GM18858 (cell line): ENCODE measurements around the gene NID1.

Source experiments
- ATAC-seq: cut with Tn5 transposase; IDR thresholded peaks from one replicate; pipeline ENCODE4 v1.9.1; 2021; ENCODE audit not compliant: unreplicated experiment

NID1 gene, protein sequence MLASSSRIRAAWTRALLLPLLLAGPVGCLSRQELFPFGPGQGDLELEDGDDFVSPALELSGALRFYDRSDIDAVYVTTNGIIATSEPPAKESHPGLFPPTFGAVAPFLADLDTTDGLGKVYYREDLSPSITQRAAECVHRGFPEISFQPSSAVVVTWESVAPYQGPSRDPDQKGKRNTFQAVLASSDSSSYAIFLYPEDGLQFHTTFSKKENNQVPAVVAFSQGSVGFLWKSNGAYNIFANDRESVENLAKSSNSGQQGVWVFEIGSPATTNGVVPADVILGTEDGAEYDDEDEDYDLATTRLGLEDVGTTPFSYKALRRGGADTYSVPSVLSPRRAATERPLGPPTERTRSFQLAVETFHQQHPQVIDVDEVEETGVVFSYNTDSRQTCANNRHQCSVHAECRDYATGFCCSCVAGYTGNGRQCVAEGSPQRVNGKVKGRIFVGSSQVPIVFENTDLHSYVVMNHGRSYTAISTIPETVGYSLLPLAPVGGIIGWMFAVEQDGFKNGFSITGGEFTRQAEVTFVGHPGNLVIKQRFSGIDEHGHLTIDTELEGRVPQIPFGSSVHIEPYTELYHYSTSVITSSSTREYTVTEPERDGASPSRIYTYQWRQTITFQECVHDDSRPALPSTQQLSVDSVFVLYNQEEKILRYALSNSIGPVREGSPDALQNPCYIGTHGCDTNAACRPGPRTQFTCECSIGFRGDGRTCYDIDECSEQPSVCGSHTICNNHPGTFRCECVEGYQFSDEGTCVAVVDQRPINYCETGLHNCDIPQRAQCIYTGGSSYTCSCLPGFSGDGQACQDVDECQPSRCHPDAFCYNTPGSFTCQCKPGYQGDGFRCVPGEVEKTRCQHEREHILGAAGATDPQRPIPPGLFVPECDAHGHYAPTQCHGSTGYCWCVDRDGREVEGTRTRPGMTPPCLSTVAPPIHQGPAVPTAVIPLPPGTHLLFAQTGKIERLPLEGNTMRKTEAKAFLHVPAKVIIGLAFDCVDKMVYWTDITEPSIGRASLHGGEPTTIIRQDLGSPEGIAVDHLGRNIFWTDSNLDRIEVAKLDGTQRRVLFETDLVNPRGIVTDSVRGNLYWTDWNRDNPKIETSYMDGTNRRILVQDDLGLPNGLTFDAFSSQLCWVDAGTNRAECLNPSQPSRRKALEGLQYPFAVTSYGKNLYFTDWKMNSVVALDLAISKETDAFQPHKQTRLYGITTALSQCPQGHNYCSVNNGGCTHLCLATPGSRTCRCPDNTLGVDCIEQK

GRCh38 chr1:236064674-236065508, at the start of gene NID1:
TSS of gene NID1 (minus strand) at chr1:236065090. CDS start at chr1:236065079, 11 bp downstream.
- ATAC-seq: no peak

DNA sequence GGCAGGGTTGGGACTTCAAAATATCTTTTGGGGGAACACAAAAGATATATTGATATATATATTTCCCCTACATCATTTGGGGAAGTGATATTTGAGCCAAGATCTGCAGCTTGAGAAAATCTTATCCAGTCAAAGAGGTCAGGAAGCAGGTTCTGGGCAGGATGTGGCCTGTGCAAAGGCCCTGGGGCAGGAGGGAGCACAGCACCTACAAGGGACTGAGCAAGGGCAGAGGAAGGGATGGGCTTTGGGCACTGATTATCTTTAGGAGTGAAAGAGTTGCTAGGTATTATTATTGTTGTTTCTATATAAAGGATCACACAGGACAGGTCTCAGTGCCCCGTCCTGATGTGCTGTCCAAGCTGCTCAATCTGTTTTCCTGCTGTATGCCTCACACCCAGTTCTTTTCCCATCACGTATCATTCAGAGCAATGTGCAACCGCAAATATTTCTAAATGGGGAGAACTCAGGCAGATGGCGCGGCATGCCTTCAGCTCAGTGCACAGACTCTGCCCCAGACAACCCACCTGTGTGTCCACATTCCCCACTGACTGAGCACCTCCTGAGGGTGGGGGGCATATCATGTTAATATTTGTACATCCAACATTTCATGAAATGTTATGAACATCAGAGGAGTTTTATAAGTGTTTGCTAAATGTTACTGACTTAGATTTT, 49.3 kb upstream of the NID1 start:
- no peak for ATAC-seq

GRCh38 chr1:236113324-236114032, 48.6 kb upstream of the NID1 start:
- no peak for ATAC-seq

DNA sequence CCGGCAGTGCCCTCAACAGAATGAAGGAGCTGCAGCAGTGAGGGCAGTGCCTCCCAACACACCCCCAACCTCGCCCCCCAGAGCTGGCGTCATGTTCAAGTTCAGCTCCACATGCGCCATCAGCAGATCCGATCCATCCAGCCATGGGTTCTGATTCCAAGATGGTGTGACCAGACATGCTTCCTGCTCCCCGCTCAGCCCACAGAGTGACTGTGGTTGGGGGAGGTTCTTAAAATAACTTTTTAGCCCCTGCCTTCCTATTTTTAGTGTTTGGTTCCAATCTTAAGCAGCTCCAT, 47.4 kb upstream of the NID1 start:
- no peak for ATAC-seq

DNA sequence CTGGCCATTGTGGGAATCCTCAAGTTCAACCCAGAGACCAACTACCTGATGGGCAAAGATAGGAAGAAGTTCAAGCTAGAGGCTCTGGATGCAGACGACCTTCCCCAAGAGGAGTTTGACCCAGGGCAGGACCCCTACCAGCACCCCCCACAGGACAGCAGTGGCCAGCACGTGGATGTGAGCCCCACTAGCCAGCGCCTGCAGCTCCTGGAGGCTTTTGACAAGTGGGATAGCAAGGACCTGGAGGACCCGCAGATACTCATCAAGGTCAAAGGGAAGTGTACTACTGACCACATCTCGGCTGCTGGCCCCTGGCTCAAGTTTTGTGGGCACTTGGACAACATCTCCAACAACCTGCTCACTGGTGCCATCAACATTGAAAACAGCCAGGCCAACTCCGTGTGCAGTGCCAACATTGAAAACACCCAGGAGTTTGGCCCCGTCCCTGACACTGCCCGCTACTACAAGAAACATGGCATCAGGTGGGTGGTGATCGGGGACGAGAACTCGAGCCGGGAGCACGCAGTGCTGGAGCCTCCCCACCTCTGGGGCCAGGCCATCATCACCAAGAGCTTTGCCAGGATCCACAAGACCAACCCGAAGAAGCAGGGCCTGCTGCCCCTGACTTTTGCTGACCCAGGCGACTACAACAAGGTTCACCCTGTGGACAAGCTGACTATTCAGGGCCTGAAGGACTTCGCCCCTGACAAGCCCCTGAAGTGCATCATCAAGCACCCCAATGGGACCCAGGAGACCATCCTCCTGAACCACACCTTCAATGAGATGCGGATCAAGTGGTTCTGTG, 46.8 kb upstream of the NID1 start:
- ATAC-seq: no peak

DNA sequence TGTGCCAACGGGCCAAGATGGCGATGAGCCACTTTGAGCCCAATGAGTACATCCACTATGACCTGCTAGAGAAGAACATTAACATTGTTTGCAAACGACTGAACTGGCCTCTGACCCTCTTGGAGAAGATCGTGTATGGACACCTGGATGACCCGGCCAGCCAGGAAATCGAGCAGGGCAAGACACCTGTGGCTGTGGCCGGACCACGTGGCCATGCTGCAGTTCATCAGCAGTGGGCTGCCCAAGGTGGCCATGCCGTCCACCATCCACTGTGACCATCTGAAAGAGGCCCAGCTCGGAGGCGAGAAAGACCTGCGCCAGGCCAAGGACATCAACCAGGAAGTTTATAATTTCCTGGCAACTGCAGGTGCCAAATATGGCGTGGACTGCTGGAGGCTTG, 45.2 kb upstream of the NID1 start:
- no peak for ATAC-seq

DNA sequence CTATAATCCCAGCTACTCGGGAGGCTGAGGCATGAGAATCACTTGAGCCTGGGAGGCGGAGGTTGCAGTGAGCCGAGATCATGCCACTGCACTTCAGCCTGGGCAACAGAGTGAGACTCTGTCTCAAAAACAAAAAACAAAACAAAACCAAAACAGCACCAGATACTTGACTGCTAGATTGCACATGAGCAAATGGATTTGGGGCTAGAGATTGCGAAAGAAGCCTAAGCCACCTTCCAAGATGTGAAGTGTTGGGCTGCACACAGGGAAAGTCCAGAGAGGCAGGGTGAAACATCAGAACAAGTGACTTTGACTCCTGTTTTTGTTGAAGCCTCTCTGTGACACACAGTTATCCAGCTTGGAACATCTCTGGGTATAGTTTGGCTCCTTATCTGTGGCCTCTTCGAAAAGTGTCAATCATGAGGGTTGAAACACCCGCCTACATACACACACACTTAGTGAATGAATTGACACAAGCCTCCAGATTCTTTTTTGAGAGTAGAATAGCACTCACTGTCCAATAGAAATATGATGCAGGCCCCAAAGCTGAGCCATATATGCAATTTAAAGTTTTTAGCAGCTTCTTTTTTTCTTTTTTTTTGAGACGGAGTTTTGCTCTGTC, 43.2 kb upstream of the NID1 start:
- no peak for ATAC-seq

DNA sequence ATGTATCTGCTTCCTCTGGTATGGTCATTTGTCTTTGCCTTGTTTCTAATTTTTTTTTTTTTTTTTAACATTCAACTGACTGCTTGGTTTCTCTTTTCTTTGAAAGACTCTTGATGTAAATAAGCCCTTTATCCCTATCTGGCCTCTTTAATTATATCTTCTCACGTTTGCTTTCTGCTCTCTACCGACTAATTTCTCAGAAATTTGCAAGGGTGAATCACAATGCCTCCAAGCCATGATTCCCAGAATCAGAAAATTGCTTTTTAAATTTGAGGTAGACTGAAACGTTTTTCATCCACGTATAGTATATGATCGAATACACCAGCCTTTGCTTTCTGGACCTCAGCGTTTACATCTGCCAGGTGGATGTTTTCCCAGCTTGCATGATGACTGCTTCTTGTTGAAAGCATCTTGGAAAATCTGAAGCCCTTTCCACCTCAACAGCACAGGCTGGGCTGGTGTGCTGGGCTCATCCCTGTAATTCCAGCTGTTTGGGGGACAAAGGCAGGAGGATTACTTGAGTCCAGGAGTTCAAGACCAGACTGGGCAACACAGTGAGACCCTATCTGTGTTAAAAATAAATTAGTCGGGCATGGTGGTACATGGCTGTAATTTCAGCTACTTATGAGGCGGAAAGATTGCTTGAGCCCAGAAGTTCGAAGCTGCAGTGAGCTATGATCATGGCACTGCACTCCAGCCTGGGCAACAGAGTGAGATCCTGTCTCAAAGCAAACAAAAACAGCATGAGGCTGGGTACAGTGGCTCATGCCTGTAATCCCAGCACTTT, 42.4 kb upstream of the NID1 start:
- no peak for ATAC-seq

- no peak for ATAC-seq
These were observed 38.8 kb upstream of the NID1 start for GRCh38 chr1:236103646-236104218.

DNA sequence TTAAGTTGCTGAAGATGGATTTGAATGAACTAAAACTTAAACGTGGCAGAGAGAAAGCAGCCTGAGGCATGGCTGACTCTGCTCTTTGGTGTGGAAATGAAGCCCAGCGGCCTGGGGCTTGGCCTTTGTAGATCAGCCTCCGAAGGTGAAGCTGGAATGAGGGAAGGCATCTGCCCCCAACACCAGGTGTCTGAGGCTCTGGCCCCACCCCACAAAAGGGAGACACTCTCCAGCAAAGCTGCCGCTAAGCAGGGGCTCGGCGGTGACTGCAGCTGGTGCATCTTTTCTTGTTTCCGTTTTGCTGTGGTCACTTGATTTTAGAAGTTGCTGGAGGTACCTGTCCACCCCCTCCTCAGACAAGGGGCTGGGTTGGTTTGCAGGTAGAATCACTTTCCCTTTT, 38.2 kb upstream of the NID1 start:
- ATAC-seq: no peak

GRCh38 chr1:236102611-236103010, 37.7 kb upstream of the NID1 start:
- ATAC-seq: no peak

DNA sequence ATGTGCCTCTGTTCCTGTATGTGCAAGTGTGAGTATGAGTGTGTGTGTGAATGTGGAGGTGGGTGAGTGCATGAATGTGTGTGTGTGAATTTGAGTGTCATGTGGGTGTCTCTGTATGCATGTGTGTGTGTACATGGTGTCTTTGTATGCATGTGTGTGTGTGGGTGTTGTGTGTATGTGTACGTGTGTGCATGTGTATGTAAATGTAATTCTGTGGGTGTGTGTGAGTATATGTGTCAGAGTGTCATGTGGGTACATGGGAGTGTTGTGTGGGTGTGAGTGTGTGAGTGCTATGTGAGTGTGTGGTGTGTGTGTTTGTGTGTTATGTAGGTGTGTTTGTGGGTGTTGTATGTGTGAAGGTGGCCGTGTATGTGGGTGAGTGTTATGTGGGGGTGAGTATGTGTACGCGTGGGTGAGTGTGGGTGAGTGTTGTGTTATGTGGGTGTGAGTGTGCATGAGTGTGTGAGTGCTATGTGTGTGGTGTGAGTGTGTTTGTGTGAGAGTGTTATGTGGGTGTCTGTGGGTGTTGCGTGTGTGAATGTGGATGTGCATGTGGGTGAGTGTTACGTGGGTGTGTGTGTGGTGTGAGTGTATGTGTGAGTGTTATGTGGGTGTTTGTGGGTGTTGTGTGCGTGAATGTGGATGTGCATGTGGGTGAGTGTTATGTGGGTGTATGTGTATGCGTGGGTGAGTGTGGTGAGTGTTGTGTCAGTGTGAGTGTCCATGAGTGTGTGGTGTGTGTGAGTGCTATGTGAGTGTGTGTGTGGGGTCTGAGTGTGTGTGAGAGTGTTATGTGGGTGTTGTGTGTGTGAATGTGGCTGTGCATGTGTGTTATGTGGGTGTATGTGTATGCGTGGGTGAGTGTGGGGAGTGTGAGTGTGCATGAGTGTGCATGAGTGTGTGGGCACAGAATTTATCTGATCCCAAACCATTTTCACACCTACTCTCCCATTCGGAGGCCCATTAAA, 36.6 kb upstream of the NID1 start:
- ATAC-seq: no peak

- no peak for ATAC-seq
These were observed 35.9 kb upstream of the NID1 start for GRCh38 chr1:236100799-236101198.

- no peak for ATAC-seq
These were observed 34.6 kb upstream of the NID1 start for GRCh38 chr1:236099355-236099974.

- no peak for ATAC-seq
These were observed 33.4 kb upstream of the NID1 start for GRCh38 chr1:236098267-236098666.
